DMS114 treated with DMSO at 0.1 percent for 48 hours (cell line): ENCODE measurements around the gene CNNM3.
A peak's percentile ranks its signal among the peaks of the same experiment; 100 is the strongest.
"Not testable (repeated sequence)": the region's sequence is repeated elsewhere in the genome, so short reads cannot be mapped to it uniquely, and the experiment has no call there.

ENCODE experiments used
- DNase-seq: peaks from one replicate; lab custom pipeline; 2025; ENCODE audit not compliant: unreplicated experiment; lab: John Stamatoyannopoulos, UW

The CNNM3 gene

DNA sequence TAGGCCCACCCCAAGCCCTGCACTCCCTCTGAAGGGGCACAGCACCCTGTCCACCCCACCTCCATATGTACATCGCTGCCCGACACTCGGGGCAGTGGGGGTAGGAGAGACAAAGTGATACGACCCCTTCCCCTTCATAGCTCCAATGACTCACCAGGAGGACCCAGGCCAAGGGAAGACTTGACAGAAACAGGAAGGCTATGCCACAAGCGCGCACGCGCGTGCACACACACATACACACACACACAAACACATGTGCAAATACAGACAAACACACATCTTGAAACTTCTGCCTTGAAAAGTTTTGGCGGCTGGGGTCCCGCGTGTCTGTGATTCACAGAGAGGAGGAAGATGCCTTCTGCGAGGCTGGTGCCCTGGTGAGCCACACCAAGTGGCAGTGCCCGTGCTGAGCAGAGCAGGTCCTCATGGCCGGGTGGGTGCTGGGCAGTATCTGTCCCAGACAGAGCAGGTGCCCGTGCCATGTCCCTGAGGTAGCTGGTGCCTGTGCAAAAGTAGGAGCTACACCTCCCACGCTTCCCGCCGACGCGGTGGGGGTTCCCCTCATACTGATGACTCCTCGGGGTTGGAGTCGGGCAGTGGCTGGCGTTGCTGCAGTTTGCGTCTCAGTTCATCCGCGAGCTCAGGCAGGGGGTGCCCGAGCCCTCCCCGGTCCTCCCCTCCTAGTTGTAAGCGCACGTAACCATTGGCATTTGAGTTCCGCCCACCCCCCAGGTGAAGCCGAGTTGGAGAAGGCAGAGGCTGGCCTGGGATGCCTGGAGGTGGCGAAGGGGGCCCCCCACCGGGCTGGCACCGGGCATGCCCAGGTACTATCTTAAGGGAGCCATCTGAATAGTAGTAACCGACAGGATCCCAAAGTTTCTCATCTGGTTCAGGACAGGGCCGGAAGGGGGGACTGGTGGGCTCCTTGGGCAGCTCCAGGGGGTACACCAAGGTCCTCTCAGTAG, 44.3 kb downstream of the CNNM3 start:
- DNase-seq, result no peak

GRCh38 chr2:96861074-96861473, 45.0 kb downstream of the CNNM3 start:
- DNase-seq, result no peak

- DNase-seq, result not testable (repeated sequence)
Observed at GRCh38 chr2:96863056-96863455, 47.0 kb downstream of the CNNM3 start.

- DNase-seq, result no peak
Observed at GRCh38 chr2:96863575-96864342, 47.7 kb downstream of the CNNM3 start.

GRCh38 chr2:96864343-96865091, 48.4 kb downstream of the CNNM3 start:
- DNase-seq, result no peak

DNA sequence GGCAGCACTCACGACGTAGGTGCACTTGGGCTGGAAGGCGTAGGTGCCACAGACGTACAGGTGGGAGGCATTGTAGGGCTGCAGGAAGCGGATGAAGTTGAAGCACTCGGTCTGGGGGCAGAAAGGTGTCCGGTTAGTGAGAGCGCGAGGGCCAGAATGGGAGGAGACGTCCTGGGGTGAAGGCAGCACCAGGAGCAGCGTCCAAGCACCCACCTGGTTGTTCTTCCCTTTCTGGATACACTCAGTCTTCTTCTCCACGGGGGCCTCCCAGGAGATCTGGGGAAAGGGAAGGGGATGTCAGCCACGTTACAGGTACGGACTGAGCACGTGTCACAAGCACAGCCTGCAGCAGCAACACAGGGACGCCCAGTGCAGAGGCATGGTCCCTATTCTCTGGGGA, 49.6 kb downstream of the CNNM3 start:
- DNase-seq, result no peak

- no peak for DNase-seq
Observed at GRCh38 chr2:96866149-96866548, 50.1 kb downstream of the CNNM3 start.

GRCh38 chr2:96866586-96866985, 50.5 kb downstream of the CNNM3 start:
- no peak for DNase-seq

- DNase-seq, result no peak
Observed at GRCh38 chr2:96866986-96867755, 51.1 kb downstream of the CNNM3 start.

- no peak for DNase-seq
Observed at GRCh38 chr2:96867756-96868554, 51.9 kb downstream of the CNNM3 start.

- DNase-seq, result peak; percentile 59
Observed at GRCh38 chr2:96868555-96869280, 52.6 kb downstream of the CNNM3 start.

GRCh38 chr2:96869281-96869821, 53.3 kb downstream of the CNNM3 start:
- no peak for DNase-seq

GRCh38 chr2:96869822-96870625, 54.0 kb downstream of the CNNM3 start, which contains the start of gene SEMA4C:
Gene SEMA4C, minus strand, starts transcription at chr2:96870080. Its CDS starts 2,194 bp downstream, at chr2:96867886.
- no peak for DNase-seq

DNA sequence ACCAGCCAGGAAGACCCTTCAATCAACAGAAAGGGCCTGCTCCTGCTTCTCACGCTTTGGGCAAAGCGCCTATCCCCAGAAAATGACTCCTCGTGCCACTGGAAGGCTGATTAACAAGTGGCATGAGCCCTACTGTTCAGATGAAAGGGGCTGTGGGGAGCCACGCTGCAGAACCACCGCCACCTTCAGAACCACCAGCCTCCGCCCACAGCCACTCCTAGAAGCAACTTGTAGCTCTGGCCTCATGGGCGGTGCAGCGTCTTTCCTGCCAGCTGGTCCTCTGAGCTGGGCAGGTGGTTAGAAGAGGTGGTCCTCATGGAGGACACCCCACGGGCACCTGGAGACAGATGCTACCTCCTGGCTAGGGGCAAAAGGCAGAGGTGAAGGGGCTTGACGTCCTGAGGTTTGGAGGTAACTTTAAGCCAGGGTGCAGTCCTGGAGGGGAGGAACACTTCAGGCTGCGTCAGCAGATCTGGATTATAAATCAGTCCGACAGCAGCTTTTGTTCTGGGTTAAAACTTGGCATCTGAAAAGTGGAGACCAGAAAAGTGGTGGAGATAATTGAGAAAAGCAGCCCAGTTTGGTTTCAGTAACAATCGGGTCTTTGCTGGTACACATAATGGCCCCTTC, 54.7 kb downstream of the CNNM3 start:
- DNase-seq, result peak; percentile 25

DNA sequence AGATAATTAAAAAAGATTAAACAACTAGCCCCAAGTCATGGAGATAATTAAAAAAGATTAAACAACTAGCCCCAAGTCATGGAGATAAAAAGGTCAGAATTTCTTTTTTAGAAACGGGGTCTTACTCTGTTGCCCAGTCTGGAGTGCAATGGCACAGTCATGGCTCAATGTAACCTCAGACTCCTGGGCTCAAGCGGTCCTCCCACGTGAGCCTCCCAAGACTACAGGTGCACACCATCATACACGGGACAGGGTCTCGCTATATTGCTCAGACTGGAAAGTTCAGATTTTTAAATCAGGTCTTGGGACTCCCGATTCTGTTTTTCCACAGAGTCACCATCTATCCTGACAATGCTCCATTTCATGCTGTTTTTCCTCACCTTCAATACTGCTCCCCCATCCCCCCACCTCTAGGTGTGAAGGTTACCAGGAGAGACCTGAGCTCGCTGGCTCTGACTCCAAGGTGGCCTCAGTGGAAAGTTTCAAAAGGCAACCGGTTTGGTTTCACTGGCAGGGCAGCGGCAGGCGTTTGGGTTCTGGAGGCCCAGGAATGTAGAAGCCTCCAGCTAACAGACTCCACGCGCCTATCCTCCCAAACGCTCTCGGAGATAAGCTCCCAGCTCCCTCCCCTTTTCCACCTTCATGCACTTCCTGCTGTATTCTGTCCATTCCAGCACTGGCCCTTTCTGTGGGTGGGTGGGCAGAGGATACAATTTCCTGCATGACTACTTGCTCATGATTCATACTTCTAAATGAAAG, 56.7 kb downstream of the CNNM3 start:
- DNase-seq, result no peak

DNA sequence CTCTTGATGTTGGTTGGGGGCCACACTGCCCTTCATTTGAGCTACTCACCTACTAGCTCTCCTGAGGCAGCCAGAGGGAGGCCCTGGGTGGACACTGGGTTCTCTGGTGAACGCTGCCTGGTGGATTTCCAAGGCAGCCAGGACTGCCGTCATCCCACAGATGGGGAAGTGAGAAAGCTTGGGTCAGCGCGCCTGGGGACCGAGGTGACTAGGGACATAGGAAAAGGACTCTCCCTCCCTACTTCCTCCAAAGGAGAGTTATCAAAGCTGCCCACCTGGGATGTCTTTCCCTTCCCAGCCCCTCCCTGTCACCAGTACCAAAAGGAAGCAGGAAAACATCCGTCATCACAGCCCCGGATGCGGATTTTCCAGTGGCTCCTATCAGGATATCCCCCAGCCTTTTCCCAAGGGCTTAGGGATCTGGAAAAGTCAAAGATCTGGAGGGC, 57.6 kb downstream of the CNNM3 start:
- no peak for DNase-seq
